Measurements from ENCODE around the gene ARHGAP15.

DNA sequence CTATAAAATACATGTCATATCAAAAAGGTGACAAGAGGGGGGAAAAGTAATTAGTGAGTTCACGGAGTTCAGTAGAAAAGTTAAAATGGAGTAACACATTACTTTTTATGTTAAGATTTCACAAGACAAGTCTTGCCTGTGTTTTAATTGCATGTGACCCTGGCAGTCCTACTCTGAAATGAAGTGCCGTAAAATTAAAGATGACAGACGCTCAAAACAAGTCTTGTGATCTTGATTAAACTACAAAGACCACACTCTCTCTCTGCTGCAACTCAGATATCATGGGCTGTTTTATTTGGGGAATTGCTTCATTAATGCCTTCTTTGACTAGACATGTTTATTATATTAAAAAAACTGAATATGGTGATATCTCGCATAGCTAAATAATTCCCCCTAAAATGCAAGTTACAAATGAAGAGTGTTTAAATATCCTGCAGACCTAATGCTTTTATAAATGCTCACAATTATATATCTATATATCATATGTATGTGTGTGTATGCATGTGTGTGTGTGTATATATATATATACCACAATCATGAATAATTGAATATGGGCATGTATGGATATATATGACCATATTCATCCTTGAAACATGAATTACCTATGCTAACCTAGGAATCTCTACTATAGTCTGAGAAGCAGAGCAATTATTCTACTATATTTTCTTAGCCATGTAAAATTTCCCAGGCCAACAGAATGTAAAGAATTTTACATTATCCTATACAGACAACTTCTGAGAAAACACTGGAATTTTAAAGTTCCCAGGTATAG is 647.5 kb downstream of the ARHGAP15 start:
- TF ChIP-seq CTCF (IDR thresholded peaks at IDR 0.05) (no peak), POLR2A (IDR thresholded peaks at IDR 0.05) (no peak)

All from adrenal gland (tissue), 5 donors.